B cell (primary cell): ENCODE results near the gene SPAAR. TPM values are rescaled to one million over a fixed set of nuclear protein-coding genes. Genes with fewer than 3 reads are reported as not detected.

Experiments used
- ATAC-seq: fragments of 200-7000 bp; cut with Tn5 transposase; one replicate; pipeline ENCODE4 v1.10.0; 2021; ENCODE audit warnings: low read depth, mild to moderate bottlenecking, moderate number of reproducible peaks, moderate library complexity
- CTCF ChIA-PET: fragments of 350-600 bp; sonication (Branson Sonifier 250); formaldehyde crosslinking; loops from one replicate; lab custom pipeline; 2021; ENCODE audit warnings: antibody characterized with exemption, inconsistent platforms; lab: Charles Lee
- POLR2A ChIA-PET: fragments of 350-600 bp; sonication (Branson Sonifier 250); formaldehyde crosslinking; loops from one replicate; lab custom pipeline; 2021; ENCODE audit warnings: antibody characterized with exemption; lab: Charles Lee
- DNase-seq: peaks from one replicate; pipeline ENCODE4 v3.0.0; 2013
- H2AFZ ChIP-seq: 2 replicates; pipeline ENCODE4 v1.6.1; 2012; ENCODE audit warnings: mild to moderate bottlenecking, low read depth, low read length; ENCODE audit not compliant: insufficient read depth, poor library complexity, severe bottlenecking
- H3K27ac ChIP-seq, 2 donors: 1 replicate in 1 of 2; 2 replicates in 1 of 2; pipeline ENCODE4 v1.5.1; 2012 to 2013; ENCODE audit warnings: low read length in 2 of 2, mild to moderate bottlenecking in 2 of 2, moderate library complexity in 1 of 2
- H3K27me3 ChIP-seq, 4 experiments: fragments of 200-600 bp in 1 of 4; sonication (generic) in 1 of 4; replicated peaks in 1 of 4; 1 replicate in 2 of 4; 2 replicates in 2 of 4; pipeline versions ENCODE4 v1.6.1 to v1.7.0; 2013 to 2016; ENCODE audit warnings: low read length in 3 of 4, mild to moderate bottlenecking in 2 of 4, mixed read lengths in 1 of 4, moderate library complexity in 1 of 4; ENCODE audit not compliant: insufficient read depth in 4 of 4, control insufficient read depth in 3 of 4; ENCODE audit errors: control extremely low read depth in 1 of 4
- H3K36me3 ChIP-seq, 2 experiments: replicated peaks in 1 of 2; 1 replicate in 1 of 2; 2 replicates in 1 of 2; pipeline versions ENCODE4 v1.6.1 to v1.7.1; 2013; ENCODE audit warnings: low read length in 1 of 2; ENCODE audit not compliant: insufficient read depth in 2 of 2, control insufficient read depth in 1 of 2; ENCODE audit errors: control extremely low read depth in 1 of 2, extremely low read depth in 1 of 2
- H3K4me1 ChIP-seq, 2 donors: fragments of 200-600 bp in 1 of 2; sonication (generic) in 1 of 2; 1 replicate in 1 of 2; 2 replicates in 1 of 2; pipeline versions ENCODE4 v1.5.1 to v1.6.1; 2013 to 2017; ENCODE audit warnings: low read length in 2 of 2; ENCODE audit not compliant: control insufficient read depth in 2 of 2, insufficient read depth in 2 of 2
- H3K4me2 ChIP-seq: replicated peaks from 2 replicates; pipeline ENCODE3; 2012; ENCODE audit warnings: mild to moderate bottlenecking, low read depth, low read length; ENCODE audit not compliant: poor library complexity, severe bottlenecking
- H3K4me3 ChIP-seq, 5 experiments: fragments of 200-600 bp in 1 of 5; sonication (generic) in 1 of 5; 1 replicate in 3 of 5; 2 replicates in 2 of 5; pipeline versions ENCODE4 v1.5.1 to v1.7.0; 2011 to 2016; ENCODE audit warnings: low read length in 4 of 5, mild to moderate bottlenecking in 4 of 5, low read depth in 2 of 5, control low read depth in 1 of 5, moderate library complexity in 1 of 5; ENCODE audit not compliant: insufficient read depth in 1 of 5; ENCODE audit errors: control extremely low read depth in 1 of 5, extremely low read depth in 1 of 5
- H3K79me2 ChIP-seq: fragments of 200-600 bp; sonication (generic); one replicate; pipeline ENCODE4 v1.6.0; 2016; ENCODE audit warnings: low read length; ENCODE audit not compliant: control insufficient read depth, insufficient read depth
- H3K9ac ChIP-seq: fragments of 200-600 bp; sonication (generic); 2 replicates; pipeline ENCODE4 v1.6.1; 2017; ENCODE audit warnings: mild to moderate bottlenecking, low read length, moderate library complexity
- H3K9me3 ChIP-seq, 3 donors: one replicate each; pipeline versions ENCODE4 v1.6.1 to v1.7.1; 2013; ENCODE audit warnings: low read length in 2 of 3; ENCODE audit not compliant: control insufficient read depth in 2 of 3, insufficient read depth in 1 of 3; ENCODE audit errors: control extremely low read depth in 1 of 3
- H4K20me1 ChIP-seq: 2 replicates; pipeline ENCODE4 v1.6.0; 2012; ENCODE audit warnings: mild to moderate bottlenecking, low read length; ENCODE audit not compliant: insufficient read depth, control insufficient read depth, poor library complexity, severe bottlenecking
- H3K27ac Mint-ChIP-seq: one replicate; pipeline ENCODE4 v1.8.0; 2021; ENCODE audit warnings: mixed read lengths
- H3K27me3 Mint-ChIP-seq: one replicate; pipeline ENCODE4 v1.8.0; 2021; ENCODE audit warnings: mixed read lengths
- H3K4me1 Mint-ChIP-seq: one replicate; pipeline ENCODE4 v1.8.0; 2021; ENCODE audit warnings: mixed read lengths
- H3K4me3 Mint-ChIP-seq: one replicate; pipeline ENCODE4 v1.8.0; 2021; ENCODE audit warnings: mixed read lengths
- H3K9me3 Mint-ChIP-seq: one replicate; pipeline ENCODE4 v1.8.0; 2022; ENCODE audit warnings: mixed read lengths; ENCODE audit not compliant: insufficient read depth
- CTCF ChIP-seq: fragments of 200-600 bp; IDR thresholded peaks from one replicate; pipeline ENCODE4 v1.8.0; 2022; ENCODE audit warnings: antibody characterized with exemption, mild to moderate bottlenecking
- EZH2 ChIP-seq: IDR thresholded peaks from 2 replicates; pipeline ENCODE4 v1.6.1; 2012; ENCODE audit warnings: borderline replicate concordance, low read depth, mild to moderate bottlenecking, moderate library complexity, low read length; ENCODE audit not compliant: insufficient read depth, poor library complexity, severe bottlenecking
- WGBS: methylation state at CpG from one replicate; pipeline ENCODE4 v1.1.5; 2013; ENCODE audit warnings: missing lambda C conversion rate; ENCODE audit not compliant: insufficient coverage; 5-methylcytosine and 5-hydroxymethylcytosine counted together
- intact Hi-C: fragments of 100-400 bp; cut with micrococcal nuclease; formaldehyde crosslinking; loops from one replicate; pipeline ENCODE4 v1.10.0; 2022
- polyA plus RNA-seq: library from polyadenylated mRNA; depleted of rRNA; stranded (reverse); fragments of >200 nt; gene quantifications from 2 replicates; pipeline ENCODE4 v1.2.3, GENCODE V29; 2012
- total RNA-seq, 2 donors: library from RNA; stranded (reverse); fragments of 120-200 nt in 1 of 2; gene quantifications; 1 replicate in 1 of 2; 2 replicates in 1 of 2; pipeline versions ENCODE4 v1.2.3 to v1.2.4, GENCODE V29; 2013 to 2022

The SPAAR gene
- total and polyA plus RNA-seq, 2 donors (not counting 1 experiment from before 2014, with no cell fraction given), result not detected

- Histone ChIP-seq H3K4me1 (no peaks in the 10 kb centered on the region), H3K36me3 (no peaks in the 10 kb centered on the region), H3K9me3 (no peaks in the 10 kb centered on the region), H2AFZ (no peak overlapping the region), H4K20me1 (no peaks in the 10 kb centered on the region), H3K9ac (no peak overlapping the region), H3K4me3 (no peak overlapping the region), H3K27me3 (peaks cover 0 to 8% (median 2%) of the 10 kb centered on the region in 4 experiments), H3K27ac (no peak overlapping the region), H3K79me2 (no peaks in the 10 kb centered on the region), H3K4me2 (no peak overlapping the region)
- peaks cover 13% of the 10 kb centered on the region for H3K27me3 Mint-ChIP-seq
- no peak overlapping the region for H3K27ac Mint-ChIP-seq
- peaks cover 5% of the 10 kb centered on the region for H3K4me1 Mint-ChIP-seq
- no peak overlapping the region for H3K4me3 Mint-ChIP-seq
- intact Hi-C loops, result no loop called here
- ChIA-PET CTCF (interaction anchor here (0.9 to 1.6 kb wide), 3 partner anchors 21 to 129 kb away, joined by 3 to 5 read pairs (median 4); no protein-coding TSS in a partner anchor), POLR2A (no interaction called here)
- no peak for ATAC-seq
- H3K9me3 Mint-ChIP-seq, result no peaks in the 10 kb centered on the region
- TF ChIP-seq CTCF, result no peak
- TF ChIP-seq EZH2, result no peak
- no peak for DNase-seq
- WGBS, result no CpG with 5 or more reads among the region's 3 CpGs
Observed at GRCh38 chr9:35919212-35920008, 10.1 kb downstream of the SPAAR start.

GRCh38 chr9:35920051-35920620 lies 10.8 kb downstream of the SPAAR start:
- ATAC-seq (no peak), DNase-seq (no peak)
- H3K27me3 ChIP-seq, result peaks cover 0 to 11% (median 5%) of the 10 kb centered on the region in 4 experiments
- H3K27ac ChIP-seq, result no peak overlapping the region
- H3K36me3 ChIP-seq, result no peaks in the 10 kb centered on the region
- Mint-ChIP-seq H3K4me3 (no peak overlapping the region), H3K9me3 (no peaks in the 10 kb centered on the region), H3K27ac (no peak overlapping the region), H3K27me3 (peaks cover 18% of the 10 kb centered on the region), H3K4me1 (peaks cover 5% of the 10 kb centered on the region)
- no peak overlapping the region for H3K9ac ChIP-seq
- H3K79me2 ChIP-seq, result no peaks in the 10 kb centered on the region
- ChIA-PET CTCF (interaction anchor here (0.8 to 1.6 kb wide), 5 partner anchors 17 to 130 kb away, joined by 3 to 5 read pairs (median 3); no protein-coding TSS in a partner anchor), POLR2A (no interaction called here)
- no peak overlapping the region for H3K4me2 ChIP-seq
- no peaks in the 10 kb centered on the region for H4K20me1 ChIP-seq
- no peak overlapping the region for H2AFZ ChIP-seq
- no peak overlapping the region for H3K4me3 ChIP-seq
- H3K4me1 ChIP-seq, result no peaks in the 10 kb centered on the region
- H3K9me3 ChIP-seq, result no peaks in the 10 kb centered on the region
- WGBS, result 91% methylated on average over 3 of the region's 4 CpGs
- intact Hi-C loops, result no loop called here
- TF ChIP-seq CTCF, result no peak
- TF ChIP-seq EZH2, result no peak
